ENCODE measurements around the gene FBXO34.

- no peak for TF ChIP-seq CTCF (IDR thresholded peaks at IDR 0.05)
- TF ChIP-seq, protein P1, sequence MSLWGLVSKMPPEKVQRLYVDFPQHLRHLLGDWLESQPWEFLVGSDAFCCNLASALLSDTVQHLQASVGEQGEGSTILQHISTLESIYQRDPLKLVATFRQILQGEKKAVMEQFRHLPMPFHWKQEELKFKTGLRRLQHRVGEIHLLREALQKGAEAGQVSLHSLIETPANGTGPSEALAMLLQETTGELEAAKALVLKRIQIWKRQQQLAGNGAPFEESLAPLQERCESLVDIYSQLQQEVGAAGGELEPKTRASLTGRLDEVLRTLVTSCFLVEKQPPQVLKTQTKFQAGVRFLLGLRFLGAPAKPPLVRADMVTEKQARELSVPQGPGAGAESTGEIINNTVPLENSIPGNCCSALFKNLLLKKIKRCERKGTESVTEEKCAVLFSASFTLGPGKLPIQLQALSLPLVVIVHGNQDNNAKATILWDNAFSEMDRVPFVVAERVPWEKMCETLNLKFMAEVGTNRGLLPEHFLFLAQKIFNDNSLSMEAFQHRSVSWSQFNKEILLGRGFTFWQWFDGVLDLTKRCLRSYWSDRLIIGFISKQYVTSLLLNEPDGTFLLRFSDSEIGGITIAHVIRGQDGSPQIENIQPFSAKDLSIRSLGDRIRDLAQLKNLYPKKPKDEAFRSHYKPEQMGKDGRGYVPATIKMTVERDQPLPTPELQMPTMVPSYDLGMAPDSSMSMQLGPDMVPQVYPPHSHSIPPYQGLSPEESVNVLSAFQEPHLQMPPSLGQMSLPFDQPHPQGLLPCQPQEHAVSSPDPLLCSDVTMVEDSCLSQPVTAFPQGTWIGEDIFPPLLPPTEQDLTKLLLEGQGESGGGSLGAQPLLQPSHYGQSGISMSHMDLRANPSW (CRISPR knock-in tag; conservative IDR thresholded peaks at IDR 0.05; ENCODE audit: low read depth): no peak
- TF ChIP-seq TCF7 (CRISPR knock-in tag; IDR thresholded peaks at IDR 0.05; ENCODE audit: low read depth): no peak
- TF ChIP-seq AFF4 (CRISPR knock-in tag; IDR thresholded peaks at IDR 0.05; ENCODE audit: borderline replicate concordance): no peak
- TF ChIP-seq, protein P2, sequence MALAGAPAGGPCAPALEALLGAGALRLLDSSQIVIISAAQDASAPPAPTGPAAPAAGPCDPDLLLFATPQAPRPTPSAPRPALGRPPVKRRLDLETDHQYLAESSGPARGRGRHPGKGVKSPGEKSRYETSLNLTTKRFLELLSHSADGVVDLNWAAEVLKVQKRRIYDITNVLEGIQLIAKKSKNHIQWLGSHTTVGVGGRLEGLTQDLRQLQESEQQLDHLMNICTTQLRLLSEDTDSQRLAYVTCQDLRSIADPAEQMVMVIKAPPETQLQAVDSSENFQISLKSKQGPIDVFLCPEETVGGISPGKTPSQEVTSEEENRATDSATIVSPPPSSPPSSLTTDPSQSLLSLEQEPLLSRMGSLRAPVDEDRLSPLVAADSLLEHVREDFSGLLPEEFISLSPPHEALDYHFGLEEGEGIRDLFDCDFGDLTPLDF (CRISPR knock-in tag; IDR thresholded peaks at IDR 0.05): no peak
- no peak for TF ChIP-seq ZNF232 (CRISPR knock-in tag; IDR thresholded peaks at IDR 0.05)
- no peak for TF ChIP-seq SMAD3 (CRISPR knock-in tag; IDR thresholded peaks at IDR 0.05; ENCODE audit: borderline replicate concordance)
- no peak for TF ChIP-seq ZNF416 (CRISPR knock-in tag; IDR thresholded peaks at IDR 0.05)
- TF ChIP-seq NR2C2 (CRISPR knock-in tag; IDR thresholded peaks at IDR 0.05): no peak
- TF ChIP-seq RORB (CRISPR knock-in tag; IDR thresholded peaks at IDR 0.05): no peak
- TF ChIP-seq, protein P3, sequence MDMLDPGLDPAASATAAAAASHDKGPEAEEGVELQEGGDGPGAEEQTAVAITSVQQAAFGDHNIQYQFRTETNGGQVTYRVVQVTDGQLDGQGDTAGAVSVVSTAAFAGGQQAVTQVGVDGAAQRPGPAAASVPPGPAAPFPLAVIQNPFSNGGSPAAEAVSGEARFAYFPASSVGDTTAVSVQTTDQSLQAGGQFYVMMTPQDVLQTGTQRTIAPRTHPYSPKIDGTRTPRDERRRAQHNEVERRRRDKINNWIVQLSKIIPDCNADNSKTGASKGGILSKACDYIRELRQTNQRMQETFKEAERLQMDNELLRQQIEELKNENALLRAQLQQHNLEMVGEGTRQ (CRISPR knock-in tag; IDR thresholded peaks at IDR 0.05): no peak
Measured at GRCh38 chr14:55316564-55316963, 45.3 kb downstream of the FBXO34 start.
